ENCODE results near the gene TMEM14B.

- TF ChIP-seq CTCF (conservative IDR thresholded peaks at IDR 0.05; ENCODE audit: low read length), result no peak
- TF ChIP-seq EZH2phosphoT487 (IDR thresholded peaks at IDR 0.05; ENCODE audit: borderline replicate concordance), result no peak
Observed at GRCh38 chr6:10763006-10763405, 15.4 kb downstream of the TMEM14B start.

Measured in Loucy (cell line).